ENCODE data around the gene TCEAL4. TPM values are rescaled to one million over a fixed set of nuclear protein-coding genes. Genes with fewer than 3 reads are reported as not detected.
A peak's percentile ranks its signal among the peaks of the same experiment; 100 is the strongest.

Gene TCEAL4
- total RNA-seq, 2 donors from 2014 or later, result 127 to 182 TPM

DNA sequence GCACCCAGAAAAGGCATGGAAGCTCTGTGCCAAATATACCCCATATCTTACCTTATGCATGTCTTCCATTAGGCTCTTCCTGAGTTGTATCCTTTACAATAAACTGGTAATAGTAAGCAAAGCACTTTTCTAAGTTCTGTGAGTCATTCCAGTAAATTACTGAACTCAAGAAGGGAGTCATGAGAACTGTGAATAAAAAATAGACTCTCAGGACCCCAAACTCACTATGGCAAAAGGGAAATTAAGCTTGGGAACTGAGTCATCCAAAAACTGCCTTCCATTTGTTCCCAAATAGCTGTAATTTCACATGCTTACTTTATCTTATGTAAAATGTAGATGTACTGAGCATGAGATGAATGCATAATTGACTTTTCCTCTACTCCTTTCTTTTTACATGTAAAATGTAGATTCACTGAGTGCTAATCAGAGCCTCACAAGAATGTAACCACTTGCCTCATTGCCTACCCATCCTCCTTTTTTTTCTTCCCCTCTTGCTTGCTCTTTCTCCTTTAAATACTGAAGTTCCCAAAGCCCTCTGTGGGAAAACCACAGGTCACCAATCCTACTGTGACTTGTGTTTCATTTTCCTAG is 30.6 kb downstream of the TCEAL4 start:
- no peak overlapping the region for H3K4me3 ChIP-seq
- no peak overlapping the region for H3K27ac ChIP-seq
- H3K36me3 ChIP-seq, result no peaks in the 10 kb centered on the region
- no peaks in the 10 kb centered on the region for H3K9me3 ChIP-seq
- TF ChIP-seq, protein P1, sequence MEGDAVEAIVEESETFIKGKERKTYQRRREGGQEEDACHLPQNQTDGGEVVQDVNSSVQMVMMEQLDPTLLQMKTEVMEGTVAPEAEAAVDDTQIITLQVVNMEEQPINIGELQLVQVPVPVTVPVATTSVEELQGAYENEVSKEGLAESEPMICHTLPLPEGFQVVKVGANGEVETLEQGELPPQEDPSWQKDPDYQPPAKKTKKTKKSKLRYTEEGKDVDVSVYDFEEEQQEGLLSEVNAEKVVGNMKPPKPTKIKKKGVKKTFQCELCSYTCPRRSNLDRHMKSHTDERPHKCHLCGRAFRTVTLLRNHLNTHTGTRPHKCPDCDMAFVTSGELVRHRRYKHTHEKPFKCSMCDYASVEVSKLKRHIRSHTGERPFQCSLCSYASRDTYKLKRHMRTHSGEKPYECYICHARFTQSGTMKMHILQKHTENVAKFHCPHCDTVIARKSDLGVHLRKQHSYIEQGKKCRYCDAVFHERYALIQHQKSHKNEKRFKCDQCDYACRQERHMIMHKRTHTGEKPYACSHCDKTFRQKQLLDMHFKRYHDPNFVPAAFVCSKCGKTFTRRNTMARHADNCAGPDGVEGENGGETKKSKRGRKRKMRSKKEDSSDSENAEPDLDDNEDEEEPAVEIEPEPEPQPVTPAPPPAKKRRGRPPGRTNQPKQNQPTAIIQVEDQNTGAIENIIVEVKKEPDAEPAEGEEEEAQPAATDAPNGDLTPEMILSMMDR (IDR thresholded peaks at IDR 0.05), result no peak
- TF ChIP-seq POLR2A (IDR thresholded peaks at IDR 0.05), result no peak
- no peak for TF ChIP-seq POLR2AphosphoS5 (IDR thresholded peaks at IDR 0.05)
- no peak for DNase-seq (ENCODE audit: low spot score)
- H3K4me1 ChIP-seq (replicated peaks), result no peaks in the 10 kb centered on the region
- intact Hi-C loops (cut with DNase I), result no loop called here
- no peaks in the 10 kb centered on the region for H3K27me3 ChIP-seq (replicated peaks; ENCODE audit: insufficient read depth)

DNA sequence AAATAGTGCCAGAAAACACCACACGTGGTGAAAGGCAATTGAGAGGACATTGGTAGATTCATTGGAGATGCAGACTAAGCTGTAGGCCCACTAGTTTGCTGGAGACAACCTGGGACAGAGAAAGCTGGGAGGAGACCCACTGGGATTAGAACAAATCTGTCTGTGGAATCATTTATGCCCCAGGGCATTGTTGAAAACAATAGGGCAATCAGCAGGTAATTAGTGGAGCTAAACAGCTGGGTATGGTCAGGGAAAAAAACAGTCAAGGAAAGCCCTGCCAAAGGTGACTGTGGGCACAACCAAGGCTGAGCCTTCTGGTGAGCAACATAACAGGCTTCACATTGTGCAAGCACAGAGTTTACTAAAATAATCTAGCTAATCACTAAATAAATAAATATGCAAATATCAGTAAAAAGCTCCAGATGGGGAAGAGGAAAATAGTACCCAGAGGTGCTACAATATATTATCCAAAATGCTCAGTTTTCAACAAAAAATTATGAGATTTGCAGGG is 31.4 kb downstream of the TCEAL4 start:
- intact Hi-C loops (cut with DNase I), result no loop called here
- no peaks in the 10 kb centered on the region for H3K4me1 ChIP-seq (replicated peaks)
- H3K36me3 ChIP-seq, result no peaks in the 10 kb centered on the region
- no peak overlapping the region for H3K27ac ChIP-seq
- TF ChIP-seq POLR2A (IDR thresholded peaks at IDR 0.05), result no peak
- TF ChIP-seq POLR2AphosphoS5 (IDR thresholded peaks at IDR 0.05), result no peak
- TF ChIP-seq, protein P1 (IDR thresholded peaks at IDR 0.05), result no peak
- 47% methylated on average over 1 of the region's 1 CpG for WGBS
- no peak for DNase-seq (ENCODE audit: low spot score)
- no peaks in the 10 kb centered on the region for H3K9me3 ChIP-seq
- no peaks in the 10 kb centered on the region for H3K27me3 ChIP-seq (replicated peaks; ENCODE audit: insufficient read depth)
- no peak overlapping the region for H3K4me3 ChIP-seq

DNA sequence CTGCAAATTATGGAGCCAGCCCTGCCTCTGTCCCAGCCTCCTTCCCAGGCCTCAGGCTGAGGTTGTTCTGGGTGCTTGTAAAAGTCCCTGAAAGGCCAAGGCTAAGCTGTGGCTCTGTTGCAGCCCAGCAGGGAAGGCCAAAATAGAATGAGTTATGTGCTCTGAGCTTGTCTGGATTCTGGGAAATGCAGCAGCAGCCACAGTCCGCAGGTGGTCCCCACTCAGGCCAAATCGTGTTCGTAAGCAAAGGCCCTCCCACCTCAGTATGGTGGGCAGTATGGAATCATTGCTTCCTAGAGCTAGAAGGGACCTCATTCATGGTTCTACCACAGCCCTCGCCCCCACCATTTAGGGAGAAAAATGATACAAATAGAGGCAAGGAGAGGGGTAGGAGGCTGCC is 38.8 kb downstream of the TCEAL4 start:
- no peaks in the 10 kb centered on the region for H3K27me3 ChIP-seq (replicated peaks; ENCODE audit: insufficient read depth)
- peak overlapping the region; percentile 31 to 73 for H3K27ac ChIP-seq
- no peak overlapping the region for H3K4me3 ChIP-seq
- intact Hi-C loops (cut with DNase I), result no loop called here
- no peaks in the 10 kb centered on the region for H3K36me3 ChIP-seq
- no peak for DNase-seq (ENCODE audit: low spot score)
- H3K9me3 ChIP-seq, result no peaks in the 10 kb centered on the region
- TF ChIP-seq POLR2A (IDR thresholded peaks at IDR 0.05), result no peak
- TF ChIP-seq POLR2AphosphoS5 (IDR thresholded peaks at IDR 0.05), result no peak
- TF ChIP-seq, protein P1 (IDR thresholded peaks at IDR 0.05), result no peak
- no peaks in the 10 kb centered on the region for H3K4me1 ChIP-seq (replicated peaks)
- WGBS, result 54% methylated on average over 4 of the region's 4 CpGs

DNA sequence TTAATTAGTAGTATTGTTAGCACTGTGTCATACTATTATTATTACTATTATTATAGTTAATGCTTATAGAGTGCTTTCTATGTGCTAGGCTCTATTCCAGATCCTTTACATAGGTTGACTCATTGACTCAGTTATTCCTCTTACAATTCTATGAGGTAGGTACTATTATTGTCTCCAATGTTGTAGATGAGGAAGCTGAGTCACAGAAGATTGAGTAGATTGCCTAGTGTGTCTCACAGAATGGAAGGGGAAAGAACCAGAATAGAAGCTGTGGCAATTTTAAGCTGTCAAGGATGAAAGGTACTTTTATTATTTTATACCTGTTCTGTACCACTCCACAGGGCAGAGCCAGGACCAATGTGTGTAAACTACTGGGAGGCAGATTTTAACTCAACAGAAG is 41.5 kb downstream of the TCEAL4 start:
- H3K4me3 ChIP-seq, result no peak overlapping the region
- no peaks in the 10 kb centered on the region for H3K9me3 ChIP-seq
- intact Hi-C loops (cut with DNase I), result loop anchor here (5.0 kb wide), 1 partner anchor 60 kb away; the partner anchor contains the start of gene MORF4L2
- no peaks in the 10 kb centered on the region for H3K27me3 ChIP-seq (replicated peaks; ENCODE audit: insufficient read depth)
- no peaks in the 10 kb centered on the region for H3K36me3 ChIP-seq
- peak overlapping the region; percentile 26 to 94 for H3K27ac ChIP-seq
- DNase-seq (ENCODE audit: low spot score), result no peak
- TF ChIP-seq POLR2A (IDR thresholded peaks at IDR 0.05) (no peak), POLR2AphosphoS5 (IDR thresholded peaks at IDR 0.05) (no peak)
- TF ChIP-seq, protein P1 (IDR thresholded peaks at IDR 0.05), result no peak
- H3K4me1 ChIP-seq (replicated peaks), result no peaks in the 10 kb centered on the region
